Muscle layer of colon (tissue), 2 donors: ENCODE measurements around the gene SORL1.

Source experiments
- H3K27ac ChIP-seq: one replicate; pipeline ENCODE4 v1.7.0; 2013; ENCODE audit warnings: low read depth, mild to moderate bottlenecking, low read length, moderate library complexity
- H3K27me3 ChIP-seq, 2 donors: one replicate each; pipeline ENCODE4 v1.7.0; 2013; ENCODE audit warnings: low read length in 2 of 2, mild to moderate bottlenecking in 2 of 2; ENCODE audit not compliant: insufficient read depth in 2 of 2, control insufficient read depth in 1 of 2
- H3K36me3 ChIP-seq: one replicate; pipeline ENCODE4 v1.7.0; 2013; ENCODE audit warnings: mild to moderate bottlenecking, low read length; ENCODE audit not compliant: insufficient read depth
- H3K4me1 ChIP-seq: one replicate; pipeline ENCODE4 v1.7.0; 2013; ENCODE audit warnings: mild to moderate bottlenecking, low read length; ENCODE audit not compliant: insufficient read depth
- H3K4me3 ChIP-seq, 2 donors: one replicate each; pipeline ENCODE4 v1.7.0; 2013; ENCODE audit warnings: low read length in 2 of 2, low read depth in 1 of 2, mild to moderate bottlenecking in 1 of 2, moderate library complexity in 1 of 2
- H3K9ac ChIP-seq: one replicate; pipeline ENCODE4 v1.7.0; 2013; ENCODE audit warnings: low read length
- H3K9me3 ChIP-seq: one replicate; pipeline ENCODE4 v1.7.0; 2013; ENCODE audit warnings: mild to moderate bottlenecking, low read length
- donor health status: abdominal sarcoma.
- donor health status: Adenocarcinoma of cecum.

Gene SORL1

GRCh38 chr11:121577106-121577848 lies 125.2 kb downstream of the SORL1 start:
- H3K4me1 ChIP-seq, result peaks cover 13% of the 10 kb centered on the region
- no peak overlapping the region for H3K4me3 ChIP-seq
- no peaks in the 10 kb centered on the region for H3K27me3 ChIP-seq
- H3K9me3 ChIP-seq, result no peaks in the 10 kb centered on the region
- no peak overlapping the region for H3K9ac ChIP-seq
- H3K27ac ChIP-seq, result no peak overlapping the region
- H3K36me3 ChIP-seq, result peaks cover 8% of the 10 kb centered on the region

- no peak overlapping the region for H3K9ac ChIP-seq
- H3K36me3 ChIP-seq, result peaks cover 8% of the 10 kb centered on the region
- H3K27ac ChIP-seq, result no peak overlapping the region
- no peaks in the 10 kb centered on the region for H3K27me3 ChIP-seq
- H3K4me3 ChIP-seq, result no peak overlapping the region
- H3K9me3 ChIP-seq, result no peaks in the 10 kb centered on the region
- peaks cover 13% of the 10 kb centered on the region for H3K4me1 ChIP-seq
These were observed 126.3 kb downstream of the SORL1 start for GRCh38 chr11:121578251-121578976.

GRCh38 chr11:121580154-121580553 lies 128.0 kb downstream of the SORL1 start:
- Histone ChIP-seq H3K4me1 (peaks cover 12% of the 10 kb centered on the region), H3K4me3 (no peak overlapping the region), H3K27ac (no peak overlapping the region), H3K9ac (no peak overlapping the region), H3K9me3 (no peaks in the 10 kb centered on the region), H3K27me3 (no peaks in the 10 kb centered on the region), H3K36me3 (peaks cover 3% of the 10 kb centered on the region)

GRCh38 chr11:121581607-121582006 lies 129.5 kb downstream of the SORL1 start:
- Histone ChIP-seq H3K4me1 (peaks cover 6% of the 10 kb centered on the region), H3K27me3 (no peaks in the 10 kb centered on the region), H3K4me3 (no peak overlapping the region), H3K9ac (no peak overlapping the region), H3K27ac (no peak overlapping the region), H3K9me3 (no peaks in the 10 kb centered on the region), H3K36me3 (peaks cover 3% of the 10 kb centered on the region)

GRCh38 chr11:121582296-121582695 lies 130.2 kb downstream of the SORL1 start:
- Histone ChIP-seq H3K9me3 (no peaks in the 10 kb centered on the region), H3K9ac (no peak overlapping the region), H3K4me1 (peaks cover 6% of the 10 kb centered on the region), H3K27ac (no peak overlapping the region), H3K36me3 (peaks cover 3% of the 10 kb centered on the region), H3K4me3 (no peak overlapping the region), H3K27me3 (no peaks in the 10 kb centered on the region)

- H3K9me3 ChIP-seq, result no peaks in the 10 kb centered on the region
- H3K4me3 ChIP-seq, result no peak overlapping the region
- no peaks in the 10 kb centered on the region for H3K27me3 ChIP-seq
- peaks cover under 1% of the 10 kb centered on the region for H3K36me3 ChIP-seq
- H3K9ac ChIP-seq, result no peak overlapping the region
- no peak overlapping the region for H3K27ac ChIP-seq
- H3K4me1 ChIP-seq, result no peaks in the 10 kb centered on the region
These were observed 131.7 kb downstream of the SORL1 start for GRCh38 chr11:121583825-121584224.

GRCh38 chr11:121586750-121587149 lies 134.6 kb downstream of the SORL1 start:
- no peaks in the 10 kb centered on the region for H3K9me3 ChIP-seq
- H3K27me3 ChIP-seq, result no peaks in the 10 kb centered on the region
- H3K4me3 ChIP-seq, result no peak overlapping the region
- H3K27ac ChIP-seq, result no peak overlapping the region
- H3K4me1 ChIP-seq, result no peaks in the 10 kb centered on the region
- peaks cover 4% of the 10 kb centered on the region for H3K36me3 ChIP-seq
- H3K9ac ChIP-seq, result no peak overlapping the region

GRCh38 chr11:121587182-121587581 lies 135.1 kb downstream of the SORL1 start:
- H3K27ac ChIP-seq, result no peak overlapping the region

GRCh38 chr11:121588747-121589146 lies 136.6 kb downstream of the SORL1 start:
- H3K9me3 ChIP-seq, result no peaks in the 10 kb centered on the region
- no peak overlapping the region for H3K4me3 ChIP-seq
- H3K4me1 ChIP-seq, result no peaks in the 10 kb centered on the region
- H3K36me3 ChIP-seq, result peaks cover 4% of the 10 kb centered on the region
- H3K27ac ChIP-seq, result no peak overlapping the region
- H3K9ac ChIP-seq, result no peak overlapping the region
- no peaks in the 10 kb centered on the region for H3K27me3 ChIP-seq

More at GRCh38 chr11:121587182-121587581, 135.1 kb downstream of the SORL1 start:
- Histone ChIP-seq H3K9me3 (no peaks in the 10 kb centered on the region), H3K4me1 (no peaks in the 10 kb centered on the region), H3K27me3 (no peaks in the 10 kb centered on the region), H3K4me3 (no peak overlapping the region), H3K36me3 (peaks cover 4% of the 10 kb centered on the region), H3K9ac (no peak overlapping the region)

GRCh38 chr11:121589946-121590537 lies 137.9 kb downstream of the SORL1 start:
- H3K36me3 ChIP-seq, result peaks cover 4% of the 10 kb centered on the region
- H3K4me3 ChIP-seq, result no peak overlapping the region
- H3K9ac ChIP-seq, result no peak overlapping the region
- no peaks in the 10 kb centered on the region for H3K27me3 ChIP-seq
- H3K9me3 ChIP-seq, result no peaks in the 10 kb centered on the region
- no peaks in the 10 kb centered on the region for H3K4me1 ChIP-seq
- no peak overlapping the region for H3K27ac ChIP-seq

- H3K4me3 ChIP-seq, result no peak overlapping the region
- H3K9me3 ChIP-seq, result no peaks in the 10 kb centered on the region
- H3K27ac ChIP-seq, result no peak overlapping the region
- H3K4me1 ChIP-seq, result peaks cover 5% of the 10 kb centered on the region
- peaks cover 4% of the 10 kb centered on the region for H3K36me3 ChIP-seq
- H3K27me3 ChIP-seq, result no peaks in the 10 kb centered on the region
- no peak overlapping the region for H3K9ac ChIP-seq
These were observed 138.8 kb downstream of the SORL1 start for GRCh38 chr11:121590772-121591404.
